ENCODE data around the gene PLXNB3. TPM values are rescaled to one million over a fixed set of nuclear protein-coding genes. Genes with fewer than 3 reads are reported as not detected.
A peak's percentile ranks its signal among the peaks of the same experiment; 100 is the strongest.
"Not testable (repeated sequence)": the region's sequence is repeated elsewhere in the genome, so short reads cannot be mapped to it uniquely, and the experiment has no call there.

PLXNB3 gene
- total RNA-seq, 1 experiment from 2014 or later = not detected

DNA sequence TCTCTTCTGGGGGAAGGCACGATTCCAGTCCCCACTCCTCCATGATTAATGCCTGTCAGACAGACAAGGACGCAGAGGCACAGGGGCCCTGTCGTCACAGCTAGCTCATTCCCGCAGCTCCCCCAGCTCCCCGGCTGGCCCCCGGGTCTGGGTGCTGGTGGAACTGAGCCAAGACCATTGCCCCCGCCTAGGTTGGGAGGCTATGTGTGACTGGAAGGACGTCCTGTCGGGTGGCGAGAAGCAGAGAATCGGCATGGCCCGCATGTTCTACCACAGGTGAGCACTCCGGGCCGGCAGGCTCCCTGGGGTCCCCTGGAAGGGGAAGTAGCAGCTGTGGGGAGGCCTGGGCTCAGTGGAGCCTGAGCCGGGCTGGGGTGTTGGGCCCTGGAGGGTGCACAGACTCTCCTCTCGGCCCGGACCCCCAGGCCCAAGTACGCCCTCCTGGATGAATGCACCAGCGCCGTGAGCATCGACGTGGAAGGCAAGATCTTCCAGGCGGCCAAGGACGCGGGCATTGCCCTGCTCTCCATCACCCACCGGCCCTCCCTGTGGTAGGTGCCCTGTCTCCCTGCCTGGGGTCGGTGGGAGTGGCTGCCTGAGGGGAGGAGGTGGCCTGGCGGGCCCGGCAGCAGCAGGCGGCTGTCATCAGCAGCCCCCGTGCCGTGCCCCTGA, 21.1 kb upstream of the PLXNB3 start:
- not testable (repeated sequence) for H3K36me3 ChIP-seq (ENCODE audit: insufficient read depth, low read length); H2AFZ ChIP-seq (ENCODE audit: low read length); H3K9me3 ChIP-seq (ENCODE audit: low read length); H3K27me3 ChIP-seq (ENCODE audit: low read length); H3K79me2 ChIP-seq (ENCODE audit: low read length); H3K9me2 ChIP-seq (replicated peaks; ENCODE audit: insufficient read depth, low read length); H4K20me1 ChIP-seq (ENCODE audit: insufficient read depth, low read depth, low read length)
- Histone ChIP-seq H3K9ac (ENCODE audit: low read length) (peak overlapping the region; percentile 67), H3K4me2 (ENCODE audit: low read depth, low read length, poor library complexity, severe bottlenecking) (peak overlapping the region; percentile 68), H3K27ac (ENCODE audit: low read length) (peak overlapping the region; percentile 60), H3K4me1 (ENCODE audit: low read length) (peaks cover 19% of the 10 kb centered on the region), H3K4me3 (ENCODE audit: low read length) (peak overlapping the region; percentile 49; the same call in 1 of the 2 replicates)
- peak; percentile 65 for DNase-seq

DNA sequence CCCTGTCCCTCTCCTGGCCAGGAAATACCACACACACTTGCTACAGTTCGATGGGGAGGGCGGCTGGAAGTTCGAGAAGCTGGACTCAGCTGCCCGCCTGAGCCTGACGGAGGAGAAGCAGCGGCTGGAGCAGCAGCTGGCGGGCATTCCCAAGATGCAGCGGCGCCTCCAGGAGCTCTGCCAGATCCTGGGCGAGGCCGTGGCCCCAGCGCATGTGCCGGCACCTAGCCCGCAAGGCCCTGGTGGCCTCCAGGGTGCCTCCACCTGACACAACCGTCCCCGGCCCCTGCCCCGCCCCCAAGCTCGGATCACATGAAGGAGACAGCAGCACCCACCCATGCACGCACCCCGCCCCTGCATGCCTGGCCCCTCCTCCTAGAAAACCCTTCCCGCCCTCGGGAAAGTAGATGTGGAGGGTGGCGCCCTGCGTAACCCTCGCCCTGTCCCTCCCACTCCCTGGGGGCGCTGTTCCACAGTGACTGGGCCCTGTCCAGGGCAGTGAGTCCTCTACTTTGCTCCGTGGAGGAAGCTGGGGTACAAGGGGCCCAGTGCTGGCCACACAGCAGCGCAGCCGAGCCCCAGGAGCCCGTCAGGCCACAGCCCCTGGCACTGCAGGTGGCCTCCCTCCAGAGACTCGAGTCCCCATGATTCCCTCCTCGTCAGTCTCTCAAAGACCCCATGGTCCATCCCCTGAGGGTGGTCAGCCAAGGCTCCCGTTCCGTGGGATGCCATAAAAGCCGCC, 20.4 kb upstream of the PLXNB3 start:
- H3K9me2 ChIP-seq (replicated peaks; ENCODE audit: insufficient read depth, low read length); H3K27me3 ChIP-seq (ENCODE audit: low read length); H4K20me1 ChIP-seq (ENCODE audit: insufficient read depth, low read depth, low read length); H3K9me3 ChIP-seq (ENCODE audit: low read length); H3K79me2 ChIP-seq (ENCODE audit: low read length); H3K36me3 ChIP-seq (ENCODE audit: insufficient read depth, low read length); H2AFZ ChIP-seq (ENCODE audit: low read length): not testable (repeated sequence)
- Histone ChIP-seq H3K4me2 (ENCODE audit: low read depth, low read length, poor library complexity, severe bottlenecking) (peak overlapping the region; percentile 68), H3K27ac (ENCODE audit: low read length) (peak overlapping the region; percentile 60), H3K4me1 (ENCODE audit: low read length) (peaks cover 19% of the 10 kb centered on the region), H3K4me3 (ENCODE audit: low read length) (peak overlapping the region; percentile 49; the same call in 1 of the 2 replicates), H3K9ac (ENCODE audit: low read length) (peak overlapping the region; percentile 67)
- peak; percentile 84 for DNase-seq

DNA sequence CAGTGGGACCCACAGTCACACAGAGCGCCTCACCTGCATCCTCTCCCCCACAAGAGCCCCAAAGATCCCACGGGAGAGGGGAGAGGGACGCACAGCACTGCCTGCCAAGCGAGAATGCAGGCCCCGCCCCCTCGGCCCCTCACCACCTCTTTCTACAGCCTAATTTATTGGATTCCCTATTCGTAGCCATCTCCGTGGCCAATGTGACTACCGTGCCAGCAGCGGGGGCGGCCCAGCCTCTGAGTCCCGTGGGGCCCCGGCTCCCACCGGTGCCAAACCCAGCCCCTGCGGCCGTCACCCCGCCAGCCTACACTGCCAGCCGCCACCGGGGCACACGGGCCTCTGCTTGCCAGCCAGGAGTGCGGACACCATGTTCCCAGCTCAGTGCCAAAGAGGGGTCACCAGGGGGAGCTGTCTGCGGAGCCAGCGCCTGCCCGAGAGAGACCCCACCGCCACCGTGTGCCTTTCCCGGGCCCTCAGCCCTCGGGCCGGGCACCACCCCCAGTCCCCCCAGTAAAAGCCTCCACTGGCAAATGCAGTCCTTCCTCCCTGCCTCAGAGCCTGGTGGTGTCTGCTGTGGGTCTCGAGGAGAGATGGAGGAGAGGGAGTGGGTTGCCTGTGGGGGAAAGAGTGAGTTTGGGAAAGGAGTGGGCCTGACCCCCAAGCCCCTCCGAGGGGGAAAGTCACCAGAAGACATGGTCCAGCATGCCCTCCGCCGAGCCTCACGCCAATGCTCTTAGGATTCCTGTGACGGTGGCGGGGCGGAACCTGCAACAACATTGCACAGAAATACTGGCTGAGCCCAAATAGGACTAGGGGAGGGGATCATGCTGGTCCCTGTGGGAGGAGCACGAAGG, 19.6 kb upstream of the PLXNB3 start:
- Histone ChIP-seq H3K4me2 (ENCODE audit: low read depth, low read length, poor library complexity, severe bottlenecking) (peak overlapping the region; percentile 64), H3K27ac (ENCODE audit: low read length) (no peak overlapping the region), H2AFZ (ENCODE audit: low read length) (no peak overlapping the region), H3K9me3 (ENCODE audit: low read length) (no peaks in the 10 kb centered on the region), H3K4me1 (ENCODE audit: low read length) (peaks cover 19% of the 10 kb centered on the region), H3K36me3 (ENCODE audit: insufficient read depth, low read length) (no peaks in the 10 kb centered on the region), H3K4me3 (ENCODE audit: low read length) (peak overlapping the region; percentile 48; the same call in 1 of the 2 replicates), H4K20me1 (ENCODE audit: insufficient read depth, low read depth, low read length) (no peaks in the 10 kb centered on the region), H3K9ac (ENCODE audit: low read length) (peak overlapping the region; percentile 52; the same call in 1 of the 2 replicates), H3K9me2 (replicated peaks; ENCODE audit: insufficient read depth, low read length) (no peaks in the 10 kb centered on the region), H3K79me2 (ENCODE audit: low read length) (no peaks in the 10 kb centered on the region), H3K27me3 (ENCODE audit: low read length) (no peaks in the 10 kb centered on the region)
- DNase-seq = peak; percentile 65

DNA sequence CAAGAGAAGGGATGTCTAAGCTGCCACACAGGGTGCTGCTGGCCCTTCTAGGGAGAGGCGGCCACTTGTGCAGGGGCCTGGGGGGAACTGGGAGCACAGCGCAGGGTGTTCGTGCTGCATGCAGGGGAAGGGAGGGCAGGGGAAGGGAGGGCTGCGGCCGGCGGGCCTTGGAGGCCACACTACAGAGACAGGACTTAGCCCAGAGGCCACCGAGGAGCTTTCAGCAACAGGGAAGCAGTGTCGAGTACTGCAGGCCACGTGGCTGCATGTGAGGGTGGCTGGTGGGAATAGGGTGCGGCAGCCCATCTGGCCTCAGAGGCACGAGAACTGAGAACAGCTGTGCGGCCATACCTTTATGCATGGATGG, 19.0 kb upstream of the PLXNB3 start:
- H3K9ac ChIP-seq (ENCODE audit: low read length); H3K36me3 ChIP-seq (ENCODE audit: insufficient read depth, low read length); H4K20me1 ChIP-seq (ENCODE audit: insufficient read depth, low read depth, low read length); H3K9me2 ChIP-seq (replicated peaks; ENCODE audit: insufficient read depth, low read length); H3K79me2 ChIP-seq (ENCODE audit: low read length); H3K27ac ChIP-seq (ENCODE audit: low read length); H3K9me3 ChIP-seq (ENCODE audit: low read length); H3K27me3 ChIP-seq (ENCODE audit: low read length); H3K4me2 ChIP-seq (ENCODE audit: low read depth, low read length, poor library complexity, severe bottlenecking); H3K4me3 ChIP-seq (ENCODE audit: low read length); H2AFZ ChIP-seq (ENCODE audit: low read length): not testable (repeated sequence)
- H3K4me1 ChIP-seq (ENCODE audit: low read length) = peaks cover 24% of the 10 kb centered on the region
- DNase-seq = peak; percentile 35

DNA sequence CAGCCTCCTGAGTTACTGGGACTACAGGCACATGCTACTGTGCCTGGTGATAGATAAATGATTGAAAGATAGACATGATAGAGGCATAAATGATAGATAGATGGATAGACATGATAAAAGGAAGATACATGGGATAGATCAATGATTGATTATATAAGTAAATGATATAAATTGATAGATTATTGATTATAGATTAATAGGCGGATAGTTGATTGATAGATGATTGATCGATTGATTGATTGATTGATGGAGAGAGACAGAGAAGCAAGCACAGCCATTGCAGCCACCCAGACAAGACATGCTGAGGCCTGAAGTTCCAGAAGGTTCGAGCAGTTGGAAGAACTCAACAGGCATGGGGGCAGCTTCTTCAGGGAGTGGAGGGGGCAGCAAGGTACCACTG, 17.7 kb upstream of the PLXNB3 start:
- no peaks in the 10 kb centered on the region for H3K36me3 ChIP-seq (ENCODE audit: insufficient read depth, low read length)
- DNase-seq = no peak
- no peaks in the 10 kb centered on the region for H3K9me3 ChIP-seq (ENCODE audit: low read length)
- peaks cover 37% of the 10 kb centered on the region for H3K4me1 ChIP-seq (ENCODE audit: low read length)
- 0 out of 2 replicates have a peak, but pooled peaks cover 5% of the 10 kb centered on the region for H4K20me1 ChIP-seq (ENCODE audit: insufficient read depth, low read depth, low read length)
- no peaks in the 10 kb centered on the region for H3K79me2 ChIP-seq (ENCODE audit: low read length)
- H3K4me3 ChIP-seq (ENCODE audit: low read length) = no peak overlapping the region
- H3K27ac ChIP-seq (ENCODE audit: low read length) = no peak overlapping the region
- H2AFZ ChIP-seq (ENCODE audit: low read length) = no peak overlapping the region
- no peak overlapping the region for H3K4me2 ChIP-seq (ENCODE audit: low read depth, low read length, poor library complexity, severe bottlenecking)
- no peaks in the 10 kb centered on the region for H3K27me3 ChIP-seq (ENCODE audit: low read length)
- no peaks in the 10 kb centered on the region for H3K9me2 ChIP-seq (replicated peaks; ENCODE audit: insufficient read depth, low read length)
- H3K9ac ChIP-seq (ENCODE audit: low read length) = no peak overlapping the region

DNA sequence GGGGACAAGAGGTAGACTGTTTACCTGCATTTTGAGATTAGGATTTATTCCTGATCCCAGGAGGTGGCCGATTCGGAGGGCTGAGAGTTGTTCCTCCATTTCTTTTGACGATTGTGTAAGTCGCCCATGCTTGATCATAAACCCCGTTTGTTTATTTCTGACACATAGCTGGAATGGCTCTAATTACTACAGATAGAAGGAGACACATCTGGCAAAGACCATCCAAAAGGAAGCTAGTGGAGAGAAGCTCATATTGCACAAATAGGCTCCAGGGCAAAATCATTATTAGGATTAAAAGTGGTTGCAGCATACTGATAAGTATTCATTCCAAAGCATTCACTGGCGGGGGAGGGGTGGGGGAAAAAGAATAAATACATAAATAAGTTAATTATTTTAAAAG, 17.1 kb upstream of the PLXNB3 start:
- H3K9me2 ChIP-seq (replicated peaks; ENCODE audit: insufficient read depth, low read length); H2AFZ ChIP-seq (ENCODE audit: low read length); H3K27me3 ChIP-seq (ENCODE audit: low read length); H3K4me2 ChIP-seq (ENCODE audit: low read depth, low read length, poor library complexity, severe bottlenecking); DNase-seq; H3K4me3 ChIP-seq (ENCODE audit: low read length); H4K20me1 ChIP-seq (ENCODE audit: insufficient read depth, low read depth, low read length); H3K79me2 ChIP-seq (ENCODE audit: low read length); H3K9me3 ChIP-seq (ENCODE audit: low read length); H3K9ac ChIP-seq (ENCODE audit: low read length); H3K27ac ChIP-seq (ENCODE audit: low read length); H3K36me3 ChIP-seq (ENCODE audit: insufficient read depth, low read length): not testable (repeated sequence)
- peaks cover 37% of the 10 kb centered on the region for H3K4me1 ChIP-seq (ENCODE audit: low read length)

DNA sequence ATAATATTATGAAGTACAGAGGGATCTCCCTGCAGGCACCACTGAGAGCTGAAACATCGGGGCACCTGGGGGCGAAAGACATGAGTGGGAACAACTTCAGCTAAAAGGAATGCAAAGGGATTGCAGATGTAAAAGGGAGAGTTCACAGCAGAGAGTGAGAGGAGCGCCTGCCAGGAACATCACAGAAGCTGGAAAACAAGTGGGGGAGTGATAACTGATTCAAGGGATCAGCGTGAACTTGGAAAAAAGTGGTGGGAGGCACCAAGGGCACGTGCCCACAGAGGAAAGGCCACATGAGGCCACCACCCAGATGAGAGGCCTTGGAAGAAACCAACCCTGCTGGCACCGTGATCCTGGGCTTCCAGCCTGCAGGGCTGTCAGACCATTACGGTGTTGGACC, 15.0 kb upstream of the PLXNB3 start:
- not testable (repeated sequence) for DNase-seq; H3K4me3 ChIP-seq (ENCODE audit: low read length); H4K20me1 ChIP-seq (ENCODE audit: insufficient read depth, low read depth, low read length); H3K36me3 ChIP-seq (ENCODE audit: insufficient read depth, low read length); H3K9me2 ChIP-seq (replicated peaks; ENCODE audit: insufficient read depth, low read length); H3K27me3 ChIP-seq (ENCODE audit: low read length); H3K27ac ChIP-seq (ENCODE audit: low read length); H3K9me3 ChIP-seq (ENCODE audit: low read length); H3K79me2 ChIP-seq (ENCODE audit: low read length); H3K9ac ChIP-seq (ENCODE audit: low read length); H2AFZ ChIP-seq (ENCODE audit: low read length); H3K4me2 ChIP-seq (ENCODE audit: low read depth, low read length, poor library complexity, severe bottlenecking)
- peaks cover 21% of the 10 kb centered on the region for H3K4me1 ChIP-seq (ENCODE audit: low read length)

All from Karpas-422 (cell line).